Keratinocyte (primary cell): ENCODE data around the gene IFT81. TPM values are rescaled to one million over a fixed set of nuclear protein-coding genes. Genes with fewer than 3 reads are reported as not detected.

ENCODE experiments used
- DNase-seq: peaks from one replicate; pipeline ENCODE4 v3.0.0-alpha.2; 2011; ENCODE audit warnings: low read depth, missing footprints, low spot score
- FAIRE-seq: peaks from 2 replicates; lab custom pipeline; 2011; peaks lifted over from hg19 to GRCh38; lab: Jason Lieb, UNC
- H2AFZ ChIP-seq: 2 replicates; pipeline ENCODE4 v1.6.0; 2012; ENCODE audit warnings: low read length, control low read depth, inconsistent platforms; ENCODE audit not compliant: control insufficient read depth
- H3K27ac ChIP-seq: 2 replicates; pipeline ENCODE4 v1.5.1; 2011; ENCODE audit warnings: low read length; ENCODE audit not compliant: control insufficient read depth, insufficient read depth
- H3K27me3 ChIP-seq: 3 replicates; pipeline ENCODE4 v1.6.0; 2011; ENCODE audit warnings: low read length; ENCODE audit not compliant: control insufficient read depth, insufficient read depth; ENCODE audit errors: extremely low read depth
- H3K36me3 ChIP-seq, 2 experiments: 2 replicates in 1 of 2; 3 replicates in 1 of 2; pipeline ENCODE4 v1.5.1; 2011; ENCODE audit warnings: low read length in 2 of 2, mild to moderate bottlenecking in 1 of 2; ENCODE audit not compliant: control insufficient read depth in 2 of 2, insufficient read depth in 2 of 2; ENCODE audit errors: extremely low read depth in 1 of 2
- H3K4me1 ChIP-seq: 3 replicates; pipeline ENCODE4 v1.5.1; 2011; ENCODE audit warnings: low read length; ENCODE audit not compliant: control insufficient read depth, insufficient read depth; ENCODE audit errors: extremely low read depth
- H3K4me2 ChIP-seq: 3 replicates; pipeline ENCODE4 v1.6.0; 2011; ENCODE audit warnings: low read depth, low read length; ENCODE audit not compliant: control insufficient read depth, insufficient read depth; ENCODE audit errors: extremely low read depth
- H3K4me3 ChIP-seq, 3 experiments: fragments of 200-600 bp in 1 of 3; sonication (generic) in 1 of 3; 2 replicates in 2 of 3; 3 replicates in 1 of 3; pipeline ENCODE4 v1.5.1; 2011 to 2016; ENCODE audit warnings: low read length in 3 of 3, mild to moderate bottlenecking in 3 of 3, control low read depth in 2 of 3, inconsistent platforms in 1 of 3, low read depth in 1 of 3, mixed read lengths in 1 of 3, mixed run types in 1 of 3, moderate library complexity in 1 of 3; ENCODE audit not compliant: control insufficient read depth in 2 of 3, insufficient read depth in 2 of 3; ENCODE audit errors: extremely low read depth in 1 of 3
- H3K79me2 ChIP-seq: 2 replicates; pipeline ENCODE4 v1.6.0; 2012; ENCODE audit warnings: low read length; ENCODE audit not compliant: control insufficient read depth, insufficient read depth
- H3K9ac ChIP-seq: 3 replicates; pipeline ENCODE4 v1.6.0; 2011; ENCODE audit warnings: low read length; ENCODE audit not compliant: control insufficient read depth, insufficient read depth; ENCODE audit errors: extremely low read depth
- H3K9me1 ChIP-seq: 3 replicates; pipeline ENCODE4 v1.6.0; 2011; ENCODE audit warnings: low read length; ENCODE audit not compliant: control insufficient read depth, insufficient read depth; ENCODE audit errors: extremely low read depth
- H3K9me3 ChIP-seq: 2 replicates; pipeline ENCODE4 v1.5.1; 2012; ENCODE audit warnings: low read depth, low read length; ENCODE audit not compliant: control insufficient read depth
- H4K20me1 ChIP-seq: 3 replicates; pipeline ENCODE4 v1.6.0; 2011; ENCODE audit warnings: low read length; ENCODE audit not compliant: control insufficient read depth, insufficient read depth; ENCODE audit errors: extremely low read depth
- EZH2 ChIP-seq: IDR thresholded peaks from one replicate; pipeline ENCODE4 v1.6.1; 2012; ENCODE audit warnings: inconsistent platforms, mild to moderate bottlenecking, low read length, moderate library complexity
- dilution Hi-C: fragments of 300-500 bp; cut with MboI; formaldehyde crosslinking; loops from one replicate; pipeline ENCODE4 v1.7.0; 2020; ENCODE audit warnings: low sequenced_read_pairs; ENCODE audit not compliant: extremely low pct_ligation_motif_present
- polyA plus RNA-seq, 5 experiments: library from polyadenylated mRNA; depleted of rRNA in 3 of 5; stranded (reverse) in 3 of 5; stranded (forward) in 1 of 5; unstranded in 1 of 5; fragments of >200 nt; gene quantifications; 1 replicate in 1 of 5; 2 replicates in 3 of 5; 3 replicates in 1 of 5; pipeline versions ENCODE4 v1.2.1 to v1.2.3, GENCODE V29; 2011 to 2012; ENCODE audit warnings: missing spikeins in 2 of 5, low read depth in 1 of 5, low replicate concordance in 1 of 5
- TF ChIP-seq, protein P1 (sequence below), 3 experiments: IDR thresholded peaks in 1 of 3; conservative IDR thresholded peaks in 1 of 3; optimal IDR thresholded peaks in 1 of 3; 2 replicates in 2 of 3; 3 replicates in 1 of 3; pipeline versions ENCODE3 to v1.5.1; 2011; ENCODE audit warnings: low read length in 3 of 3, mild to moderate bottlenecking in 3 of 3, moderate library complexity in 2 of 3, control low read depth in 1 of 3, inconsistent platforms in 1 of 3; ENCODE audit not compliant: insufficient read depth in 2 of 3; ENCODE audit errors: extremely low read depth in 1 of 3

Gene IFT81
- polyA plus RNA-seq, 1 donor (not counting 4 experiments of a cell fraction or from before 2014, with no cell fraction given): 8.9 TPM

DNA sequence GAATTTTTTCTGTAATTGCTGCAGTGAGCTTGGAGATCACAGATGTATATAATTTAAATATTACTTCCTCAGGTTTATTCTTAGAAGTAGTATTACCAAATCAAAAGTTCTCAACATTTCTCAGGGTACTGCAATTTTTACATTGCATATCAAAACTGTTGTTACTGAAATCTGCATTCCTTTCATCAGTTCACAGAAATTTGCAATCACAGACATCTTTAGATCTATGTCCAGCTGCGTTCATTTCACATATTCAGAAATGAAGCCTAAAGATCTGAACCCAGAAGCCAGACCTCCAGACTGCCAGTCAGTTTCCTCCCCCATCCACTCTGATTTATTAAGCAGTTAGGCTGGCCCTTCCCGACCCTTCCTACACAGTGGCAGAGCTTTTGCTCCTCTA is 18.2 kb upstream of the IFT81 start:
- Histone ChIP-seq H3K4me2 (no peak overlapping the region), H3K79me2 (no peaks in the 10 kb centered on the region), H3K27ac (no peak overlapping the region), H3K9me3 (no peaks in the 10 kb centered on the region), H3K4me1 (peaks cover 5% of the 10 kb centered on the region), H3K4me3 (no peak overlapping the region), H3K9me1 (no peaks in the 10 kb centered on the region), H3K27me3 (no peaks in the 10 kb centered on the region), H2AFZ (no peak overlapping the region), H4K20me1 (no peaks in the 10 kb centered on the region), H3K36me3 (no peaks in the 10 kb centered on the region), H3K9ac (no peak overlapping the region)
- DNase-seq: no peak
- TF ChIP-seq, protein P1, sequence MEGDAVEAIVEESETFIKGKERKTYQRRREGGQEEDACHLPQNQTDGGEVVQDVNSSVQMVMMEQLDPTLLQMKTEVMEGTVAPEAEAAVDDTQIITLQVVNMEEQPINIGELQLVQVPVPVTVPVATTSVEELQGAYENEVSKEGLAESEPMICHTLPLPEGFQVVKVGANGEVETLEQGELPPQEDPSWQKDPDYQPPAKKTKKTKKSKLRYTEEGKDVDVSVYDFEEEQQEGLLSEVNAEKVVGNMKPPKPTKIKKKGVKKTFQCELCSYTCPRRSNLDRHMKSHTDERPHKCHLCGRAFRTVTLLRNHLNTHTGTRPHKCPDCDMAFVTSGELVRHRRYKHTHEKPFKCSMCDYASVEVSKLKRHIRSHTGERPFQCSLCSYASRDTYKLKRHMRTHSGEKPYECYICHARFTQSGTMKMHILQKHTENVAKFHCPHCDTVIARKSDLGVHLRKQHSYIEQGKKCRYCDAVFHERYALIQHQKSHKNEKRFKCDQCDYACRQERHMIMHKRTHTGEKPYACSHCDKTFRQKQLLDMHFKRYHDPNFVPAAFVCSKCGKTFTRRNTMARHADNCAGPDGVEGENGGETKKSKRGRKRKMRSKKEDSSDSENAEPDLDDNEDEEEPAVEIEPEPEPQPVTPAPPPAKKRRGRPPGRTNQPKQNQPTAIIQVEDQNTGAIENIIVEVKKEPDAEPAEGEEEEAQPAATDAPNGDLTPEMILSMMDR (optimal IDR thresholded peaks at IDR 0.05 in 1 of 3, IDR thresholded peaks at IDR 0.05 in 1 of 3, conservative IDR thresholded peaks at IDR 0.05 in 1 of 3; ENCODE audit: extremely low read depth in 1 of 3, insufficient read depth in 2 of 3, low read length in 3 of 3): no peak
- no peak for TF ChIP-seq EZH2
- dilution Hi-C loops: no loop called here
- no peak for FAIRE-seq

DNA sequence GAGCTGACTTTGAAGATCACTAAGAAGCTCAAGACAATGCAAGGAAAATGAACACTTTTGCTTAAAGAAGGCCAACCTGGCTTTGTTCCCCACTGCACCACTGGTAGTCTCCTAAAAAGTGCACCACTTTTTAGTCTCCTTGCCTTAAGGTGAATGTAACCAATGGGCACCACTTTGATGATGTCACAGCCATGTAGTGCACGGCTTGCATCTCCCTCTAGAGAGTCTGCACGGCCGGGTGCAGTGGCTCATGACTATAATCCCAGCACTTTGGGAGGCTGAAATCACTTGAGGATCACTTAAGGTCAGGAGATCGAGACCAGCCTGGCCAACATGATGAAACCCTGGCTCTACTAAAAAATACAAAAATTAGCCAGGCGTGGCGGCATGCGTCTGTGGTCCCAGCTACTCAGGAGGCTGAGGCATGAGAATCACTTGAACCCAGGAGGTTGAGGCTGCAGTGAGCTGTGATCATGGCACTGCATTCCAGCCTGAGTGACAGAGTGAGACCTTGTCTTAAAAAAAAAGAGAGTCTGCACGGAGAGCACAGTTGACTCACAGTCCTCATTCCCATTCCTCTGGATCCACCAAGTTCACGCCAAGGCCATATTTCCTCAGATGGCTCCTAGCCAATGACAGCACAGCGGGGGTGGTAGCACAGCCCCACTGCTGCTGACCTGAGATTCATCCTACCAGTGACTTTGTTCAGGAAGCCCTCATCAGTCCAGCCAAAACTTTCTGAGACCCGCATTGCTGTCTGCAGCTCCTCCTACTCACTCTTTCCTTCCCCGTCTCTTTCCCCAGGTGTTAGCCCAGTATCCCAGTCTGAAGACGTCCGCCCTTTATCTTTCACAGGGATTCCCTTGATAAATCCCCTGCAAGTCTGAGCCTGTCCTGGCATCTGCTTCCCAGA is 16.5 kb upstream of the IFT81 start:
- Histone ChIP-seq H3K36me3 (no peaks in the 10 kb centered on the region), H3K4me3 (no peak overlapping the region), H3K4me1 (peaks cover 5% of the 10 kb centered on the region), H3K9me3 (no peaks in the 10 kb centered on the region), H3K4me2 (no peak overlapping the region), H3K9ac (no peak overlapping the region), H3K27ac (no peak overlapping the region), H3K9me1 (no peaks in the 10 kb centered on the region), H4K20me1 (no peaks in the 10 kb centered on the region), H2AFZ (peak overlapping the region; percentile 26), H3K79me2 (no peaks in the 10 kb centered on the region), H3K27me3 (no peaks in the 10 kb centered on the region)
- TF ChIP-seq, protein P1 (optimal IDR thresholded peaks at IDR 0.05 in 1 of 3, IDR thresholded peaks at IDR 0.05 in 1 of 3, conservative IDR thresholded peaks at IDR 0.05 in 1 of 3; ENCODE audit: extremely low read depth in 1 of 3, insufficient read depth in 2 of 3, low read length in 3 of 3): no peak
- no peak for TF ChIP-seq EZH2
- dilution Hi-C loops: no loop called here
- no peak for DNase-seq
- FAIRE-seq: no peak
